Sigmoid colon (tissue), 7 donors: ENCODE results near the gene M6PR. TPM values are rescaled to one million over a fixed set of nuclear protein-coding genes. Genes with fewer than 3 reads are reported as not detected.
A peak's percentile ranks its signal among the peaks of the same experiment; 100 is the strongest.

Experiments
- DNase-seq: peaks from one replicate; pipeline ENCODE4 v3.0.0-alpha.2; 2019
- H3K27ac ChIP-seq, 4 donors: fragments of 200-600 bp; sonication (generic); one replicate each; pipeline ENCODE4 v1.5.1; 2016 to 2019; ENCODE audit warnings: mild to moderate bottlenecking in 1 of 4
- H3K27me3 ChIP-seq, 3 donors: fragments of 200-600 bp; sonication (generic); one replicate each; pipeline ENCODE4 v1.5.1; 2019; ENCODE audit warnings: mild to moderate bottlenecking in 1 of 3
- H3K36me3 ChIP-seq, 4 donors: fragments of 200-600 bp; sonication (generic); one replicate each; pipeline ENCODE4 v1.5.1; 2016 to 2019
- H3K4me1 ChIP-seq, 4 donors: fragments of 200-600 bp; sonication (generic); one replicate each; pipeline ENCODE4 v1.5.1; 2017 to 2019
- H3K4me3 ChIP-seq, 4 donors: fragments of 200-600 bp; sonication (generic); one replicate each; pipeline ENCODE4 v1.5.1; 2017 to 2019; ENCODE audit warnings: mild to moderate bottlenecking in 2 of 4, moderate library complexity in 1 of 4
- H3K9me3 ChIP-seq, 4 donors: fragments of 200-600 bp in 3 of 4; sonication (generic) in 3 of 4; one replicate each; pipeline versions ENCODE4 v1.5.1 to v1.6.1; 2013 to 2019
- CTCF ChIP-seq, 4 experiments: fragments of 450-650 bp in 3 of 4; fragments of 200-600 bp in 1 of 4; IDR thresholded peaks; one replicate each; pipeline ENCODE4 v1.5.1; 2016 to 2019; ENCODE audit warnings: antibody characterized with exemption in 4 of 4, mild to moderate bottlenecking in 3 of 4, moderate library complexity in 2 of 4
- EP300 ChIP-seq, 4 donors: sonication (generic); formaldehyde crosslinking; IDR thresholded peaks; one replicate each; pipeline ENCODE4 v1.6.1; 2017; ENCODE audit warnings: antibody characterized with exemption in 4 of 4
- POLR2A ChIP-seq, 2 donors: fragments of 450-650 bp; IDR thresholded peaks; one replicate each; pipeline ENCODE4 v1.6.1; 2016; ENCODE audit warnings: antibody characterized with exemption in 2 of 2, mild to moderate bottlenecking in 2 of 2, moderate library complexity in 2 of 2
- POLR2AphosphoS5 ChIP-seq, 4 donors: sonication (generic); formaldehyde crosslinking; IDR thresholded peaks; one replicate each; pipeline ENCODE4 v1.6.1; 2017; ENCODE audit warnings: antibody characterized with exemption in 4 of 4
- WGBS, 2 donors: extraction: QIAGEN DNeasy Blood & Tissue Kit; methylation state at CpG; one replicate each; pipeline ENCODE4 v1.1.7; 2013; 5-methylcytosine and 5-hydroxymethylcytosine counted together
- intact Hi-C: fragments of 100-400 bp; cut with DNase I; formaldehyde crosslinking; loops from one replicate; pipeline ENCODE4 v1.15.1; 2023
- polyA plus RNA-seq, 3 donors: library from polyadenylated mRNA; stranded (reverse); fragments of 200-250 nt; gene quantifications; one replicate each; pipeline ENCODE4 v1.2.3, GENCODE V29; 2013
- total RNA-seq, 4 donors: library from RNA; depleted of rRNA; stranded (reverse); fragments of >200 nt; gene quantifications; one replicate each; pipeline ENCODE4 v1.1.0, GENCODE V29; 2016
- donor health status: healthy with polysubstance abuse.
- donor health status: Bipolar disorder and iron deficiency.
- donor health status: healthy.

Gene M6PR
- total and polyA plus RNA-seq, 7 donors, result 18.0 to 97.0 (median 63.5) TPM

GRCh38 chr12:8951744-8952143 lies 2.3 kb upstream of the M6PR start:
- no peak overlapping the region for H3K27ac ChIP-seq
- no peak for DNase-seq
- H3K4me1 ChIP-seq, result peaks cover 0 to 31% (median 21%) of the 10 kb centered on the region in 4 donors
- H3K27me3 ChIP-seq, result no peaks in the 10 kb centered on the region
- TF ChIP-seq EP300 (IDR thresholded peaks at IDR 0.05) (no peak), CTCF (IDR thresholded peaks at IDR 0.05) (no peak), POLR2AphosphoS5 (IDR thresholded peaks at IDR 0.05) (no peak), POLR2A (IDR thresholded peaks at IDR 0.05) (no peak)
- no peaks in the 10 kb centered on the region for H3K36me3 ChIP-seq
- intact Hi-C loops, result loop anchor here (2.0 to 10.0 kb wide), 3 partner anchors 37 to 707 kb away; partner anchors contain the start of gene PHC1
- WGBS, 2 donors, result 76 to 86% methylated on average over 1 of the region's 1 CpG
- no peak overlapping the region for H3K4me3 ChIP-seq
- no peaks in the 10 kb centered on the region for H3K9me3 ChIP-seq

- H3K27me3 ChIP-seq, result no peaks in the 10 kb centered on the region
- intact Hi-C loops, result loop anchor here (2.0 to 10.0 kb wide), 3 partner anchors 36 to 706 kb away; partner anchors contain the start of gene PHC1
- H3K4me3 ChIP-seq, result peak overlapping the region; percentile 67 to 90 (median 82)
- H3K4me1 ChIP-seq, result peaks cover 0 to 31% (median 21%) of the 10 kb centered on the region in 4 donors
- 14 to 19% methylated on average over 9 of the region's 9 CpGs for WGBS, 2 donors
- H3K9me3 ChIP-seq, result no peaks in the 10 kb centered on the region
- H3K27ac ChIP-seq, result peak overlapping the region; percentile 94 to 99 (median 96)
- DNase-seq, result no peak
- peaks cover 0 to 8% (median 0%) of the 10 kb centered on the region in 4 donors for H3K36me3 ChIP-seq
- peak in 1 of 4 experiments; percentile 15 for TF ChIP-seq CTCF (IDR thresholded peaks at IDR 0.05)
- no peak for TF ChIP-seq POLR2A (IDR thresholded peaks at IDR 0.05)
These were observed 1.4 kb upstream of the M6PR start for GRCh38 chr12:8950702-8951478.

- TF ChIP-seq POLR2AphosphoS5 (IDR thresholded peaks at IDR 0.05) (no peak), CTCF (IDR thresholded peaks at IDR 0.05) (peak in 2 of 4 experiments; percentile 0 to 6)
- Histone ChIP-seq H3K36me3 (peaks cover 0 to 15% (median 2%) of the 10 kb centered on the region in 4 donors), H3K27ac (peak overlapping the region; percentile 94 to 99 (median 96)), H3K27me3 (no peaks in the 10 kb centered on the region), H3K9me3 (no peaks in the 10 kb centered on the region), H3K4me3 (peak overlapping the region; percentile 67 to 90 (median 82)), H3K4me1 (peaks cover 0 to 31% (median 21%) of the 10 kb centered on the region in 4 donors)
- WGBS, 2 donors, result 0% methylated on average over 7 of the region's 7 CpGs
- DNase-seq, result no peak
- intact Hi-C loops, result loop anchor here (2.0 to 10.0 kb wide), 3 partner anchors 35 to 705 kb away; partner anchors contain the start of gene PHC1
These were observed 729 bp upstream of the M6PR start for GRCh38 chr12:8950221-8950527.

GRCh38 chr12:8948701-8949341 lies 624 bp downstream of the M6PR start:
- WGBS, 2 donors, result 0 to 1% methylated on average over 15 of the region's 15 CpGs
- no peaks in the 10 kb centered on the region for H3K27me3 ChIP-seq
- no peak for TF ChIP-seq CTCF (IDR thresholded peaks at IDR 0.05)
- TF ChIP-seq POLR2A (IDR thresholded peaks at IDR 0.05), result no peak
- TF ChIP-seq EP300 (IDR thresholded peaks at IDR 0.05), result no peak
- no peak for TF ChIP-seq POLR2AphosphoS5 (IDR thresholded peaks at IDR 0.05)
- peak overlapping the region; percentile 94 to 99 (median 96) for H3K27ac ChIP-seq
- intact Hi-C loops, result no loop called here
- peak overlapping the region; percentile 67 to 90 (median 82) for H3K4me3 ChIP-seq
- DNase-seq, result no peak
- H3K9me3 ChIP-seq, result no peaks in the 10 kb centered on the region
- H3K4me1 ChIP-seq, result peaks cover 0 to 31% (median 21%) of the 10 kb centered on the region in 4 donors
- peaks cover under 1 to 29% (median 8%) of the 10 kb centered on the region in 4 donors for H3K36me3 ChIP-seq
